Left renal pelvis (tissue), 4 donors: ENCODE measurements around the gene KDM4C. TPM values are rescaled to one million over a fixed set of nuclear protein-coding genes. Genes with fewer than 3 reads are reported as not detected.
"Not testable (repeated sequence)": the region's sequence is repeated elsewhere in the genome, so short reads cannot be mapped to it uniquely, and the experiment has no call there.

Experiments used
- DNase-seq, 4 donors: peaks; one replicate each; pipeline ENCODE4 v3.0.0-alpha.2; 2013; ENCODE audit warnings: low read depth in 4 of 4, low spot score in 3 of 4
- polyA plus RNA-seq, 4 donors: library from polyadenylated mRNA; unstranded; fragments of 120-200 nt; gene quantifications; one replicate each; pipeline ENCODE4 v1.2.1, GENCODE V29; 2013; ENCODE audit not compliant: insufficient read length in 4 of 4

KDM4C gene
- polyA plus RNA-seq, 4 donors = 12.5 to 17.5 (median 16.2) TPM

- DNase-seq = no peak
Measured at GRCh38 chr9:6926436-6926835, 168.7 kb downstream of the KDM4C start.

- DNase-seq = no peak
Measured at GRCh38 chr9:6927838-6928237, 170.1 kb downstream of the KDM4C start.

GRCh38 chr9:6928863-6929262 is 171.1 kb downstream of the KDM4C start:
- no peak for DNase-seq

- DNase-seq = no peak
Measured at GRCh38 chr9:6929441-6930215, 171.9 kb downstream of the KDM4C start.

- no peak for DNase-seq
Measured at GRCh38 chr9:6930827-6931226, 173.1 kb downstream of the KDM4C start.

GRCh38 chr9:6931913-6932312 is 174.1 kb downstream of the KDM4C start:
- no peak for DNase-seq

GRCh38 chr9:6936103-6936502 is 178.3 kb downstream of the KDM4C start:
- DNase-seq = no peak

GRCh38 chr9:6937209-6937608 is 179.4 kb downstream of the KDM4C start:
- no peak for DNase-seq

GRCh38 chr9:6938447-6938846 is 180.7 kb downstream of the KDM4C start:
- no peak for DNase-seq

GRCh38 chr9:6938873-6939272 is 181.1 kb downstream of the KDM4C start:
- no peak for DNase-seq

GRCh38 chr9:6941501-6941900 is 183.7 kb downstream of the KDM4C start:
- no peak for DNase-seq

- DNase-seq = no peak
Measured at GRCh38 chr9:6942406-6942805, 184.6 kb downstream of the KDM4C start.

GRCh38 chr9:6943293-6943692 is 185.5 kb downstream of the KDM4C start:
- DNase-seq = no peak

GRCh38 chr9:6944093-6944551 is 186.3 kb downstream of the KDM4C start:
- DNase-seq = no peak

- DNase-seq = no peak
Measured at GRCh38 chr9:6944896-6945295, 187.1 kb downstream of the KDM4C start.

- no peak for DNase-seq
Measured at GRCh38 chr9:6945816-6946215, 188.0 kb downstream of the KDM4C start.

GRCh38 chr9:6946583-6947166 is 188.9 kb downstream of the KDM4C start:
- no peak for DNase-seq

GRCh38 chr9:6948921-6949320 is 191.1 kb downstream of the KDM4C start:
- not testable (repeated sequence) for DNase-seq

GRCh38 chr9:6955251-6955921 is 197.6 kb downstream of the KDM4C start:
- DNase-seq = peak in 1 of 4 donors; percentile 19

- DNase-seq = no peak
Measured at GRCh38 chr9:6956879-6957278, 199.1 kb downstream of the KDM4C start.

GRCh38 chr9:6959270-6960000 is 201.7 kb downstream of the KDM4C start:
- peak in 1 of 4 donors; percentile 19 for DNase-seq
